GM23338 (cell line): Measurements from ENCODE around the gene RABL3.

Source experiments
- ETS1 ChIP-seq: IDR thresholded peaks from 2 replicates; pipeline ENCODE4 v1.6.1; 2016; ENCODE audit warnings: antibody characterized with exemption
- EZH2 ChIP-seq: fragments of 200-600 bp; sonication (generic); IDR thresholded peaks from one replicate; pipeline ENCODE4 v1.8.0; 2017; ENCODE audit warnings: antibody characterized with exemption, mild to moderate bottlenecking, low read depth; ENCODE audit not compliant: unreplicated experiment
- JUNB ChIP-seq: IDR thresholded peaks from one replicate; pipeline ENCODE4 v1.6.1; 2016; ENCODE audit warnings: antibody characterized with exemption; ENCODE audit not compliant: unreplicated experiment
- POLR2AphosphoS5 ChIP-seq: IDR thresholded peaks from 2 replicates; pipeline ENCODE4 v1.6.1; 2016; ENCODE audit warnings: antibody characterized with exemption, low read depth
- STAT1 ChIP-seq: IDR thresholded peaks from one replicate; pipeline ENCODE4 v1.6.1; 2016; ENCODE audit warnings: antibody characterized with exemption; ENCODE audit not compliant: unreplicated experiment
- ZNF462 ChIP-seq: fragments of 250-450 bp; sonication (Bioruptor Pico); IDR thresholded peaks from 2 replicates; pipeline ENCODE4 v1.5.0; 2020; ENCODE audit warnings: mild to moderate bottlenecking, moderate library complexity
- TF ChIP-seq, protein P1 (sequence below), 2 experiments: fragments of 200-600 bp in 1 of 2; sonication (generic) in 1 of 2; conservative IDR thresholded peaks; 2 replicates each; pipeline versions ENCODE4 v1.5.1 to v1.6.1; 2016 to 2017; ENCODE audit warnings: antibody characterized with exemption in 2 of 2, low read depth in 2 of 2, mild to moderate bottlenecking in 2 of 2, moderate library complexity in 1 of 2
- TF ChIP-seq, protein P2 (sequence below): IDR thresholded peaks from one replicate; pipeline ENCODE4 v1.6.1; 2018; ENCODE audit warnings: antibody characterized with exemption; ENCODE audit not compliant: unreplicated experiment

DNA sequence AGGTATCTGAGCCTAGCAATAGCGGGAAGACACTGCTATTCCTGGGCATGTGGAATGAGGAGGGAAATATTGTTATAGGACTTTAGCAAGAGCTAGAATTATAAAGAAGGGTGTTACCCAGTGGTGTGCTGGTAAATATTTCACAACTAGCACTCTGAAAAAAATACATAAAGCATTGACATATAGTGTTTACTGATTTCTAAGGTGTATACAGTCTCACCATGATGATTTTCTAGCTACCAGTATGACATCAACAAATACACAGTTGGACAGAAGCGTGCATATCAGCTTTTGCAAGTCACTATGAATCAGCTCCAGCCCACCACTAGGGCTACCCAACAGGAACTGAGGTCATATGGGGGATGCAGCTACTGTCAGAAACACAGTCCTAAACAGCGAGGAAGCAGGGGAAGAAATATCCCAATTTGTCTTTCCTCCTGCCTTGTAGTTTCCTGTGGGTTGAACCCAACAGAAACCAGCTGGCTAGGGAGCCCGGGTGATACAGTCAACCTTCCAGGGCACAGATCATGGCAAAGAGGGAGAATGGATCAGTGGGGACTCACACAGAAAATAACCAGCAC lies 99.9 kb downstream of the RABL3 start:
- TF ChIP-seq, protein P1, sequence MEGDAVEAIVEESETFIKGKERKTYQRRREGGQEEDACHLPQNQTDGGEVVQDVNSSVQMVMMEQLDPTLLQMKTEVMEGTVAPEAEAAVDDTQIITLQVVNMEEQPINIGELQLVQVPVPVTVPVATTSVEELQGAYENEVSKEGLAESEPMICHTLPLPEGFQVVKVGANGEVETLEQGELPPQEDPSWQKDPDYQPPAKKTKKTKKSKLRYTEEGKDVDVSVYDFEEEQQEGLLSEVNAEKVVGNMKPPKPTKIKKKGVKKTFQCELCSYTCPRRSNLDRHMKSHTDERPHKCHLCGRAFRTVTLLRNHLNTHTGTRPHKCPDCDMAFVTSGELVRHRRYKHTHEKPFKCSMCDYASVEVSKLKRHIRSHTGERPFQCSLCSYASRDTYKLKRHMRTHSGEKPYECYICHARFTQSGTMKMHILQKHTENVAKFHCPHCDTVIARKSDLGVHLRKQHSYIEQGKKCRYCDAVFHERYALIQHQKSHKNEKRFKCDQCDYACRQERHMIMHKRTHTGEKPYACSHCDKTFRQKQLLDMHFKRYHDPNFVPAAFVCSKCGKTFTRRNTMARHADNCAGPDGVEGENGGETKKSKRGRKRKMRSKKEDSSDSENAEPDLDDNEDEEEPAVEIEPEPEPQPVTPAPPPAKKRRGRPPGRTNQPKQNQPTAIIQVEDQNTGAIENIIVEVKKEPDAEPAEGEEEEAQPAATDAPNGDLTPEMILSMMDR (conservative IDR thresholded peaks at IDR 0.05; ENCODE audit: low read depth in 2 of 2) = no peak
- no peak for TF ChIP-seq ZNF462 (CRISPR knock-in tag)
- TF ChIP-seq STAT1 = no peak
- no peak for TF ChIP-seq POLR2AphosphoS5
- no peak for TF ChIP-seq ETS1
- TF ChIP-seq EZH2 = no peak
- no peak for TF ChIP-seq JUNB
- TF ChIP-seq, protein P2, sequence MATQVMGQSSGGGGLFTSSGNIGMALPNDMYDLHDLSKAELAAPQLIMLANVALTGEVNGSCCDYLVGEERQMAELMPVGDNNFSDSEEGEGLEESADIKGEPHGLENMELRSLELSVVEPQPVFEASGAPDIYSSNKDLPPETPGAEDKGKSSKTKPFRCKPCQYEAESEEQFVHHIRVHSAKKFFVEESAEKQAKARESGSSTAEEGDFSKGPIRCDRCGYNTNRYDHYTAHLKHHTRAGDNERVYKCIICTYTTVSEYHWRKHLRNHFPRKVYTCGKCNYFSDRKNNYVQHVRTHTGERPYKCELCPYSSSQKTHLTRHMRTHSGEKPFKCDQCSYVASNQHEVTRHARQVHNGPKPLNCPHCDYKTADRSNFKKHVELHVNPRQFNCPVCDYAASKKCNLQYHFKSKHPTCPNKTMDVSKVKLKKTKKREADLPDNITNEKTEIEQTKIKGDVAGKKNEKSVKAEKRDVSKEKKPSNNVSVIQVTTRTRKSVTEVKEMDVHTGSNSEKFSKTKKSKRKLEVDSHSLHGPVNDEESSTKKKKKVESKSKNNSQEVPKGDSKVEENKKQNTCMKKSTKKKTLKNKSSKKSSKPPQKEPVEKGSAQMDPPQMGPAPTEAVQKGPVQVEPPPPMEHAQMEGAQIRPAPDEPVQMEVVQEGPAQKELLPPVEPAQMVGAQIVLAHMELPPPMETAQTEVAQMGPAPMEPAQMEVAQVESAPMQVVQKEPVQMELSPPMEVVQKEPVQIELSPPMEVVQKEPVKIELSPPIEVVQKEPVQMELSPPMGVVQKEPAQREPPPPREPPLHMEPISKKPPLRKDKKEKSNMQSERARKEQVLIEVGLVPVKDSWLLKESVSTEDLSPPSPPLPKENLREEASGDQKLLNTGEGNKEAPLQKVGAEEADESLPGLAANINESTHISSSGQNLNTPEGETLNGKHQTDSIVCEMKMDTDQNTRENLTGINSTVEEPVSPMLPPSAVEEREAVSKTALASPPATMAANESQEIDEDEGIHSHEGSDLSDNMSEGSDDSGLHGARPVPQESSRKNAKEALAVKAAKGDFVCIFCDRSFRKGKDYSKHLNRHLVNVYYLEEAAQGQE = no peak
